ENCODE results near the gene CPVL.

GRCh38 chr7:29077854-29078253 is 68.5 kb downstream of the CPVL start:
- TF ChIP-seq POLR2A (IDR thresholded peaks at IDR 0.05; ENCODE audit: low read length) (no peak), GATA1 (IDR thresholded peaks at IDR 0.05; ENCODE audit: low read depth, low read length) (no peak)

All from erythroblast (primary cell).